ACC112 (cell line): ENCODE measurements around the gene SSNA1.

ENCODE experiments used
- H2AFZ ChIP-seq: fragments of 200-600 bp; sonication (generic); one replicate; pipeline ENCODE4 v1.6.0; 2017; ENCODE audit warnings: antibody characterized with exemption, low read length; ENCODE audit not compliant: unreplicated experiment
- H3K27ac ChIP-seq: fragments of 200-600 bp; sonication (generic); 2 replicates; pipeline ENCODE4 v1.5.1; 2014; ENCODE audit warnings: low read depth, mild to moderate bottlenecking, antibody characterized with exemption, low read length, moderate library complexity
- H3K27me3 ChIP-seq: fragments of 200-600 bp; sonication (generic); 2 replicates; pipeline ENCODE4 v1.6.1; 2014; ENCODE audit warnings: mild to moderate bottlenecking, antibody characterized with exemption, low read length, moderate library complexity, mixed read lengths; ENCODE audit not compliant: insufficient read depth
- H3K36me3 ChIP-seq: fragments of 200-600 bp; sonication (generic); 2 replicates; pipeline ENCODE4 v1.6.1; 2016; ENCODE audit warnings: mild to moderate bottlenecking, antibody characterized with exemption, low read length, moderate library complexity, mixed read lengths; ENCODE audit not compliant: insufficient read depth
- H3K4me1 ChIP-seq: fragments of 200-600 bp; sonication (generic); one replicate; pipeline ENCODE4 v1.6.1; 2016; ENCODE audit warnings: low read length, mixed read lengths; ENCODE audit not compliant: insufficient read depth, unreplicated experiment, control insufficient read depth
- H3K4me3 ChIP-seq: fragments of 200-600 bp; sonication (generic); 2 replicates; pipeline ENCODE4 v1.5.1; 2014; ENCODE audit warnings: mild to moderate bottlenecking, low read depth, low read length
- H3K79me2 ChIP-seq: fragments of 200-600 bp; sonication (generic); one replicate; pipeline ENCODE4 v1.6.0; 2016; ENCODE audit warnings: low read length; ENCODE audit not compliant: control insufficient read depth, unreplicated experiment, insufficient read depth

Gene SSNA1

DNA sequence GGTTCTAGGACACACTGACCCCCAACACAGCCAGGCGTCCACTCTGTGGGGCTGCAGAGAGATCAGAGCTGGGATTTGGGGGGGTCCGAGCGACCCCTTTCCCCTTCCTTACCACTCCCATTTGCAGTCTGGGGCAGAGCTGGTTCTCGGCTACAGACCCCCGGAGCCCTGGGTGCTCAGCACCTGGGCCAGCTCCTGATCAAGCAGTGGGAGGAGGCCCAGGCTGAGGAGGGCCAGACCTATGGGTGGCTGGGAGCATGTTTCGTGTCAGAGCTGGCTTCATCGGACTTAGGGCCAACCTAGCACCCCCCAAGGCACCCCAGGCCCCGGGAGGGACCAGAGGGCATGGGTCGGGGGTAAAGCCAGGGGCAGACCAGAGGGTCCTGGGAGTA is 42.0 kb upstream of the SSNA1 start:
- Histone ChIP-seq H3K27me3 (peaks cover 19% of the 10 kb centered on the region), H3K36me3 (no peaks in the 10 kb centered on the region), H3K4me3 (no peak overlapping the region), H3K79me2 (no peaks in the 10 kb centered on the region), H2AFZ (no peak overlapping the region), H3K4me1 (no peaks in the 10 kb centered on the region), H3K27ac (no peak overlapping the region)

DNA sequence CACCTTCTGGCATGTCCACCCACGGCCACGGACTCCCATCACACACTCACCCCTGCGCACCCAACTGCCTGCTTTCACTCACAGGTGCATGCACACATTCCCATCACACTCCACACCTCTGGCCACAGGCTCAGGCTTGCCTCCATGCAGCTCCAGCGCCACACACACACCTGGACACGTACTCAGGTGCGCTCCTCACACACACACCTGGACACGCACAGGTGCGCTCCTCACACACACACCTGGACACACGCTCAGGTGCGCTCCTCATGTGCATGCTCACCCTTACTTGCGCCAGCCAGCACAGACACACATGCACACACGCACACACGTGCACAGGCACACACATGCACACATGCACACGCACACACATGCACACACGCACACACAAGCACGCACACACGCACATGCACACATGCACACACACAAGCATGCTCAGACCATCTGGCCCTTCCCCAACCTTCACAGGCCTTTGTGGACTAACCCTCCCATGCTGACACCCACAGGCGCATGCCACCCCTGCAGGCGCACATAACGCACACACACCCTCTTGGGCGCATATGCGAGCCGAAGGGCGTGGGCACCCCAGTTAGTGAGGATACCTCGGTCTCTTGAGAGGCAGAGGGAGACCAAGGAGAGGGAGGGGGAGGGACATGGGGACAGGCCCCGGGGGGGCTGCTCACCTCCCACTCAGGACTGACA is 41.2 kb upstream of the SSNA1 start:
- peaks cover 13% of the 10 kb centered on the region for H3K27me3 ChIP-seq
- H3K4me1 ChIP-seq, result no peaks in the 10 kb centered on the region
- no peak overlapping the region for H3K4me3 ChIP-seq
- H2AFZ ChIP-seq, result no peak overlapping the region
- no peaks in the 10 kb centered on the region for H3K36me3 ChIP-seq
- no peak overlapping the region for H3K27ac ChIP-seq
- H3K79me2 ChIP-seq, result no peaks in the 10 kb centered on the region

DNA sequence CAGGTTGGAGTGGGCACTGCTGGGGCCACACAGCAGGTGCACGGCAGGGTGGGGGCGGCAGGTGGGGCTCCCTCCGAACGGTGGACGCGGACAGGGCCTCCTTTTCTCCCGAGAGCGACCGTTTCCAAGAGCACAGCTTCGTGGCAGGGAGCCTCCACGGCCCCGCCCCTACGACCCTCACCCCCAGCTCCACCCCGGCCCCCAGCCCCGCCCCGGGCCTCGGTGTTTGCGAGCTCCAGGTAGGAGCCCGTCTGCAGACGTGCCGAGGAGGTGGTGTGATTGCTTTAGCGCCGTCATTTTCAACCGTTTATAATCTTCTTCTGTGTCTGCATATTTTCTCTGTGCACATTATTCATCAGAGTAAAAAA is 40.7 kb upstream of the SSNA1 start:
- no peak overlapping the region for H2AFZ ChIP-seq
- no peaks in the 10 kb centered on the region for H3K79me2 ChIP-seq
- no peak overlapping the region for H3K4me3 ChIP-seq
- no peaks in the 10 kb centered on the region for H3K36me3 ChIP-seq
- H3K4me1 ChIP-seq, result no peaks in the 10 kb centered on the region
- H3K27me3 ChIP-seq, result peaks cover 8% of the 10 kb centered on the region; the same call in 1 of the 2 replicates
- no peak overlapping the region for H3K27ac ChIP-seq

DNA sequence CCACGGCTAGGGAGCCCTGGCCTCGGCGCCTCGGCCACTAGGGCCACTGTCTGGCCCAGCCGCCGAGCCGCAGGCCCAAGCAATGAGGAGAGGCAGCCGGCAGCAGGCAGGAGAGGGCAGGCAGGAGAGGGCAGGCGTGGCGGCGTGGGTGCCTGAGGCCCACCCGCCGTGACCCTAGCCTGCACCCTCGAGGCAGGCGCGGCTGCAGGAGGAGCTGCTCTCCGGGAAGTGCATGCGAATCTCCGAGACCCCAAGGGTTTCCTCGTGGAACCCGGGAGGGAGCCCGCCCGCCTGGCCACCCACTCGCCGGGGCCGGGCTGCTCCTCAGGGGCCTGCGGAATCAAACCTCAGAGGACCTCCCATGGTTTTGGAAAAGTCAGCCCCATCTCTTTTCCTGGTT is 40.2 kb upstream of the SSNA1 start:
- no peak overlapping the region for H3K27ac ChIP-seq
- no peak overlapping the region for H2AFZ ChIP-seq
- H3K36me3 ChIP-seq, result no peaks in the 10 kb centered on the region
- H3K27me3 ChIP-seq, result peaks cover 4% of the 10 kb centered on the region; the same call in 1 of the 2 replicates
- no peaks in the 10 kb centered on the region for H3K4me1 ChIP-seq
- no peak overlapping the region for H3K4me3 ChIP-seq
- no peaks in the 10 kb centered on the region for H3K79me2 ChIP-seq

DNA sequence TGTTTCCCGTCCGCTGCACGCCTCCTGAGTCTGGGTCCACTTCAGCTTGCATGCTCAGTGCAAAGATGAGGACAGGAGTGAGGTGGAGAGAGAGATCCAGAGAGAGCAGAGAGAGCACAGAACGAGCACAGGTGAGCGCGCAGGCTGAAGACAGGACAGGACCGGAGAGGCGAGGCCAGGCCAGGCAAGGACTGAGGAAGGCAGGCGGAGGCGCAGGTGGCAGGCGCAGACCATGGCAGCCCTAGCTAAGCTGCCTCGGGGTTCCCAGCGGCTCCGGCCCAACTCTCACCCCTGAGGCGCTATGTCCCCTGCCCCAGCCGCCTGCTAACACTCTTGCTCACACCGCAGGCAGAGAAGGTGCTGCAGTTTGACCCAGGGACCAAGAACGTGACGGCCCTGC is 39.8 kb upstream of the SSNA1 start:
- Histone ChIP-seq H3K4me1 (no peaks in the 10 kb centered on the region), H3K27me3 (0 out of 2 replicates have a peak, but pooled peaks cover 3% of the 10 kb centered on the region), H3K79me2 (no peaks in the 10 kb centered on the region), H3K4me3 (no peak overlapping the region), H3K36me3 (no peaks in the 10 kb centered on the region), H3K27ac (no peak overlapping the region), H2AFZ (no peak overlapping the region)

DNA sequence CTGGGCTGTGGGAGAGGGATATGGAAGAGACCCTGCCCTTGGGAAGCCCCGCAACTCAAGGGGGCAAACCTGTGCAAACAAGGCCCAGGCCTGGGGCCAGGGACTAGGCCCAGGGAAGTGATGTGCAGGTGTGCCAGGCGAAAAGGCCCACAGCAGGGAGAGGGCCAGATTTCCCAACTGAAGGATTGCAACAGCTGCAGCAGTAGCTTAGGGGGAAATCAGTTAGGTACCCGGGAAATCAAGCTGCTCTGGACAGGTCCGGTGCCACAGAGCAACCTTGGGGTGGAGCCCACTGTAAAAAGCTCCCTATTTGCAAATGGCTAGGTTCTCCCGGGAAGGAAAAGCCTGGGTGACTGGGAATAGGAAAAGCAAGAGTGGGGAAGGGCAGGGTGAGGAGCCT is 39.1 kb upstream of the SSNA1 start:
- Histone ChIP-seq H2AFZ (no peak overlapping the region), H3K4me1 (no peaks in the 10 kb centered on the region), H3K36me3 (no peaks in the 10 kb centered on the region), H3K27ac (no peak overlapping the region), H3K4me3 (no peak overlapping the region), H3K27me3 (0 out of 2 replicates have a peak, but pooled peaks cover 3% of the 10 kb centered on the region), H3K79me2 (no peaks in the 10 kb centered on the region)

DNA sequence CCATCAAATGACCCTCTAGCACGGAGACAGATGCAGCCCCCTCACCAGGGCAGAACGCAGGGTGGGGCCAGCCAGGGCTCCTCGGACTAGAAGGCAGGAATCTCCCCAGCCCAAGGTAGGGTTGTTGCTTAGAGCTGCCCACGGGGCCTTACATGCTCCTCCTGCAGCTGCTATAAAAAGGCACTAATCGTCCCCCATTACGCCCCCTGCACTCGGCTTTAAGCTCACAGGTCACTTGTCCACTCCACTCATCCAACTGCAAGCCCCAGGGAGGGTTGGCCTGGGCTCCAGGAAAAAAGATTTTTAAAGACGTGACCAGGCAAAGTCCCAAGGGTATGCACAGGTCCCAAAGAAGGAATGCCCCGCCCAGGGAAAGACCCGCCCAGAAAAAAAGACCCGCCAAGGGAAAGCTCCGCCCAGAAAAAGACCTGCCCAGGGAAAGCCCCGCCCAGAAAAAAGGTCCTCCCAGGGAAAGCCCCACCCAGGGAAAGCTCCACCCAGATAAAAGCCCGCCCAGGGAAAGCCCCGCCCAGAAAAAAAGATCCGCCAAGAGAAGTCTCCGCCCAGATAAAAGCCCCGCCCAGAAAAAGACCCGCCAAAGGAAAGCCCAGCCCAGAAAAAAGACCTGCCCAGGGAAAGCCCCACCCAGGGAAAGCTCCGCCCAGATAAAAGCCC is 38.4 kb upstream of the SSNA1 start:
- Histone ChIP-seq H3K27me3 (0 out of 2 replicates have a peak, but pooled peaks cover 3% of the 10 kb centered on the region), H3K4me1 (no peaks in the 10 kb centered on the region), H3K36me3 (no peaks in the 10 kb centered on the region), H3K4me3 (no peak overlapping the region), H3K79me2 (no peaks in the 10 kb centered on the region), H3K27ac (no peak overlapping the region), H2AFZ (no peak overlapping the region)

DNA sequence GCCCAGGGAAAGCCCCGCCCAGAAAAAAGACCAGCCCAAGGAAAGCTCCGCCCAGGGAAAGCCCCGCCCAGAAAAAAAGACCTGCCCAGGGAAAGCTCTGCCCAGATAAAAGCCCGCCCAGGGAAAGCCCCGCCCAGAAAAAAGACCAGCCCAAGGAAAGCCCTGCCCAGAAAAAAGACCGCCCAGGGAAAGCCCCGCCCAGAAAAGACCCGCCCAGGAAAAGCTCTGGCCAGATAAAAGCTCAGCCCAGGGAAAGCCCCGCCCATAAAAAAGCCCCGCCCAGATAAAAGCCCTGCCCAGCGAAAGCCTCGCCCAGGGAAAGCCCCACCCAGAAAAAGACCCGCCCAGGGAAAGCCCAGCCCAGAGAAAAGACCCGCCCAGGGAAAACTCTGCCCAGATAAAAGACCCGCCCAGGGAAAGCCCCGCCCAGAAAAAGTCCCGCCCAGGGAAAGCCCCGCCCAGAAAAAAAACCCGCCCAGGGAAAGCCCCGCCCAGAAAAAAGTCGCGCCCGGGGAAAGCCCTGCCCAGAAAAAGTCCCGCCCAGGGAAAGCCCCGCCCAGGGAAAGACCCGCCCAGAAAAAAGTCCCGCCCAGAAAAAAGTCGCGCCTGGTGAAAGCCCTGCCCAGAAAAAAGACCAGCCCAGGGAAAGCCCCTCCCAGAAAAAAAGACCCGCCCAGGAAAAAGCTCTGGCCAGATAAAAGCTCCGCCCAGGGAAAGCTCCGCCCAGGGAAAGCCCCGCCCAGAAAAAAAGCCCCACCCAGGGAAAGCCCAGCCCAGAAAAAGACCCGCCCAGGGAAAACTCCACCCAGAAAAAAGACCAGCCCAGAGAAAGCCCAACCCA is 37.6 kb upstream of the SSNA1 start:
- no peak overlapping the region for H3K27ac ChIP-seq
- H3K36me3 ChIP-seq, result no peaks in the 10 kb centered on the region
- peaks cover 4% of the 10 kb centered on the region; the same call in 1 of the 2 replicates for H3K27me3 ChIP-seq

DNA sequence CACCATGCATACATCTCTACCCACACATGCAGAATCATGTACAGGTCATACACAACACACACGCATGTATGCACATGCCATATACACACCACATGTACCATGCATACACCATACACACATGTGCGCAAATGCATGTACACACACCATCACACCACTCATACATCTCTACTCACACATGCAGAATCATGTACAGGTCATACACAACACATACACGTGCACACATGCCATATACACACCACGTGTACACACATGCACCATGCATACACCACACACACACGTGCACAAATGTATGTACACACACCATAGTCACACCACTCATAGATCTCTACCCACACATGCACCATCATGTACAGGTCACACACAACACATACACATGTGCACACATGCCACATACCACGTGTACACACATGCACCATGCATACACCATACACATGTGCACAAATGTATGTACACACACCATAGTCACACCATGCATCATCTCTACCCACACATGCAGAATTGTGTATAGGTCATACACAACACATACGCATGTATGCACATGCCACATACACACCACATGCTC is 35.6 kb upstream of the SSNA1 start:
- Histone ChIP-seq H3K27ac (no peak overlapping the region), H3K27me3 (peaks cover 19% of the 10 kb centered on the region; the same call in 1 of the 2 replicates), H3K36me3 (no peaks in the 10 kb centered on the region), H3K4me1 (no peaks in the 10 kb centered on the region), H3K4me3 (no peak overlapping the region), H2AFZ (no peak overlapping the region), H3K79me2 (no peaks in the 10 kb centered on the region)

More for the DNA sequence above, 37.6 kb upstream of the SSNA1 start:
- Histone ChIP-seq H2AFZ (no peak overlapping the region), H3K4me1 (no peaks in the 10 kb centered on the region), H3K79me2 (no peaks in the 10 kb centered on the region), H3K4me3 (no peak overlapping the region)

DNA sequence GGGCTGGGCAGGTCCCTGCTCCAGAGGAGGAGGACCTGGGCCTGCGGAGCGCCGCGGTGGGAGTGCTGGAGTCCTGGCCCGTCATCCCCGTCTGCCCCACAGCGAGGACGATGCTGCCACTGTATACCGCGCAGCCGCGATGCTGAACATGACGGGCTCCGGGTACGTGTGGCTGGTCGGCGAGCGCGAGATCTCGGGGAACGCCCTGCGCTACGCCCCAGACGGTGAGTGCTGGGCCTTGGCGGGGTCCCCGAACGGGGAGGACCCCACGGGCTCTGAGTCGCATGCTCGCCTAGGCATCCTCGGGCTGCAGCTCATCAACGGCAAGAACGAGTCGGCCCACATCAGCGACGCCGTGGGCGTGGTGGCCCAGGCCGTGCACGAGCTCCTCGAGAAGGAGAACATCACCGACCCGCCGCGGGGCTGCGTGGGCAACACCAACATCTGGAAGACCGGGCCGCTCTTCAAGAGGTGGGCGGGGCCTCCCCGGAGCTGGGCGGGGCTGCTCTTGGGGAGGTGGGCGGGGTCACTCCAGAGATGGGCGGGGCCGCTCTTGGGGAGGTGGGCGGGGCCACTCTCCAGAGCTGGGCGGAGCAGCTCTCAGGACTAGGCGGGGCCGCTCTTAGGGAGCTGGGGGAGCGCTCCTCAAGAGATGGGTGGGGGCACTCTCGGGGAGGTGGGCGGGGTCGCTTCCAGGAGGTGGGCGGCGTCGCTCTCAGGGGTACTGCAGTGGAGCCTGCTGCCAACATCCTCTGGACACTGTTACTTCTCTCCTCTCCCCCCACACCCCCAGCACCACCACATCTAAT is 31.7 kb upstream of the SSNA1 start:
- Histone ChIP-seq H2AFZ (no peak overlapping the region), H3K4me1 (no peaks in the 10 kb centered on the region), H3K36me3 (no peaks in the 10 kb centered on the region), H3K27me3 (peaks cover 48% of the 10 kb centered on the region), H3K27ac (no peak overlapping the region), H3K4me3 (peak overlapping the region; percentile 61), H3K79me2 (no peaks in the 10 kb centered on the region)
